A673 (cell line): ENCODE data around the gene STARD13. TPM values are rescaled to one million over a fixed set of nuclear protein-coding genes. Genes with fewer than 3 reads are reported as not detected.

Source experiments
- BruUV-seq: library from RNA; stranded (reverse); fragments of 400-500 nt; replicated peaks from 2 replicates; lab custom pipeline; 2021; lab: Mats Ljungman, UMichigan
- CTCF ChIA-PET: fragments of 300-600 bp; sonication (Branson Sonifier 250); formaldehyde crosslinking; loops from one replicate; lab custom pipeline; 2022; ENCODE audit warnings: antibody characterized with exemption; lab: Charles Lee
- POLR2A ChIA-PET: fragments of 300-600 bp; sonication (Branson Sonifier 250); formaldehyde crosslinking; loops from one replicate; lab custom pipeline; 2022; ENCODE audit warnings: antibody characterized with exemption; ENCODE audit not compliant: low non-redundant PET; lab: Charles Lee
- DNase-seq: peaks from one replicate; pipeline ENCODE4 v3.0.0-alpha.2; 2015; ENCODE audit warnings: low spot score
- H3K27ac ChIP-seq: fragments of 200-600 bp; sonication (generic); 2 replicates; pipeline ENCODE4 v1.5.1; 2016; ENCODE audit warnings: mixed run types, low read depth, mild to moderate bottlenecking, mixed read lengths, antibody characterized with exemption, low read length; ENCODE audit not compliant: poor library complexity, severe bottlenecking
- H3K27me3 ChIP-seq: fragments of 200-600 bp; sonication (generic); replicated peaks from 2 replicates; pipeline ENCODE4 v1.6.1; 2017; ENCODE audit warnings: mixed run types, low read depth, mild to moderate bottlenecking, mixed read lengths, antibody characterized with exemption, low read length; ENCODE audit not compliant: insufficient read depth, poor library complexity
- H3K36me3 ChIP-seq: fragments of 200-600 bp; sonication (generic); 2 replicates; pipeline ENCODE4 v1.6.1; 2016; ENCODE audit warnings: mixed run types, mild to moderate bottlenecking, mixed read lengths, antibody characterized with exemption, low read length; ENCODE audit not compliant: insufficient read depth, poor library complexity, severe bottlenecking
- H3K4me1 ChIP-seq: fragments of 200-600 bp; sonication (generic); 2 replicates; pipeline ENCODE4 v1.6.1; 2017; ENCODE audit warnings: mixed run types, mild to moderate bottlenecking, mixed read lengths, antibody characterized with exemption, low read length; ENCODE audit not compliant: insufficient read depth, poor library complexity, severe bottlenecking
- H3K4me3 ChIP-seq: fragments of 200-600 bp; sonication (generic); 2 replicates; pipeline ENCODE4 v1.5.1; 2016; ENCODE audit warnings: low read depth, mixed run types, mild to moderate bottlenecking, mixed read lengths, low read length; ENCODE audit not compliant: poor library complexity, severe bottlenecking
- H3K9me3 ChIP-seq: fragments of 200-600 bp; sonication (generic); 2 replicates; pipeline ENCODE4 v1.6.1; 2016; ENCODE audit warnings: mixed run types, low read depth, mild to moderate bottlenecking, mixed read lengths, antibody characterized with exemption, low read length; ENCODE audit not compliant: poor library complexity, severe bottlenecking
- CTCF ChIP-seq: fragments of 300-800, 200-600 bp; sonication (generic); conservative IDR thresholded peaks from 2 replicates; pipeline ENCODE4 v1.5.1; 2017; ENCODE audit warnings: low read depth, mild to moderate bottlenecking, antibody characterized with exemption, low read length, moderate library complexity, mixed read lengths
- EZH2 ChIP-seq: fragments of 200-600 bp; sonication (generic); IDR thresholded peaks from 2 replicates; pipeline ENCODE4 v1.6.1; 2017; ENCODE audit warnings: borderline replicate concordance, low read depth, mild to moderate bottlenecking, mixed read lengths, antibody characterized with exemption, low read length; ENCODE audit not compliant: poor library complexity, severe bottlenecking
- intact Hi-C: fragments of 100-400 bp; cut with micrococcal nuclease; formaldehyde crosslinking; loops from one replicate; pipeline ENCODE4 v1.10.0; 2022; ENCODE audit not compliant: unreplicated experiment
- total RNA-seq: library from RNA; stranded (reverse); gene quantifications from 2 replicates; pipeline ENCODE4 v1.2.3, GENCODE V29; 2021

The STARD13 gene
- total RNA-seq, 1 experiment from 2014 or later = 45.7 TPM

- TF ChIP-seq CTCF (no peak), EZH2 (no peak)
- DNase-seq = peak; percentile 90
- no peaks in the 10 kb centered on the region for H3K27me3 ChIP-seq
- CTCF ChIA-PET = interaction anchor here (1.1 to 1.5 kb wide), 2 partner anchors 23 to 337 kb away, joined by 3 to 5 read pairs; no protein-coding TSS in a partner anchor
- H3K36me3 ChIP-seq = no peaks in the 10 kb centered on the region
- peaks cover 74% of the 10 kb centered on the region for H3K4me1 ChIP-seq
- peak overlapping the region; percentile 84 for H3K27ac ChIP-seq
- POLR2A ChIA-PET = interaction anchor here (0.6 kb wide), 1 partner anchor 39 kb away, joined by 3 read pairs; no protein-coding TSS in a partner anchor
- intact Hi-C loops = loop anchor here (10.0 kb wide), 1 partner anchor 289 kb away; no protein-coding TSS in a partner anchor
- H3K9me3 ChIP-seq = no peaks in the 10 kb centered on the region
- BruUV-seq = no TSS peak
- H3K4me3 ChIP-seq = peak overlapping the region; percentile 56
Observed at GRCh38 chr13:33205804-33206221, 79.7 kb downstream of the STARD13 start.

DNA sequence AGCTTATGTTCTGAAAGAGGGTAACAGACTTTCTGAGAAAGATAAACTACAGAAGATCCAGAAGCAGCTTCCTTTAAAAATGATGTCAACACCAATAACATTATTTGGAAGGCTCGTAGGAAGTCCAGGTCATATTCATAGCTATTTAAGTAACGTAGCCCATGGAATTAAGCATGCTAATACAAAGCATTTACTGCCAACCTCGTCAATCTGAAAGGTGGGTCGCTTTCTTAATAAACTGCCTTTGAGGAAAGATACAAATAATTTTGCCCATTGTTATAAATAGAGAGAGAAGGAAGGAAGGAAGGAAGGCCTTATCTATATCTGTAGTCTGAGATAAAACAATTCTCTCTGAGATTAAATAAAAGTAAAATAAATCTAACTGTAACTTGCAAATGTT is 80.3 kb downstream of the STARD13 start:
- Histone ChIP-seq H3K36me3 (no peaks in the 10 kb centered on the region), H3K27ac (peak overlapping the region; percentile 84), H3K9me3 (no peaks in the 10 kb centered on the region), H3K4me1 (peaks cover 69% of the 10 kb centered on the region), H3K27me3 (no peaks in the 10 kb centered on the region), H3K4me3 (peak overlapping the region; percentile 56)
- no peak for TF ChIP-seq EZH2
- CTCF ChIA-PET = interaction anchor here (1.1 to 1.5 kb wide), 2 partner anchors 23 to 338 kb away, joined by 3 to 5 read pairs; no protein-coding TSS in a partner anchor
- intact Hi-C loops = loop anchor here (10.0 kb wide), 1 partner anchor 290 kb away; no protein-coding TSS in a partner anchor
- BruUV-seq = TSS peak; percentile 67
- no peak for DNase-seq
- POLR2A ChIA-PET = no interaction called here

GRCh38 chr13:33204130-33204927 is 81.2 kb downstream of the STARD13 start:
- no peaks in the 10 kb centered on the region for H3K27me3 ChIP-seq
- CTCF ChIA-PET = interaction anchor here (1.5 kb wide), 1 partner anchor 24 kb away, joined by 5 read pairs; no protein-coding TSS in a partner anchor
- H3K4me3 ChIP-seq = peak overlapping the region; percentile 56
- peaks cover 72% of the 10 kb centered on the region for H3K4me1 ChIP-seq
- H3K27ac ChIP-seq = peak overlapping the region; percentile 84
- intact Hi-C loops = loop anchor here (10.0 kb wide), 1 partner anchor 290 kb away; no protein-coding TSS in a partner anchor
- TF ChIP-seq EZH2 (no peak), CTCF (no peak)
- H3K36me3 ChIP-seq = no peaks in the 10 kb centered on the region
- POLR2A ChIA-PET = no interaction called here
- DNase-seq = peak; percentile 93
- BruUV-seq = no TSS peak
- no peaks in the 10 kb centered on the region for H3K9me3 ChIP-seq
